ENCODE measurements around the gene SLC25A21. TPM values are rescaled to one million over a fixed set of nuclear protein-coding genes. Genes with fewer than 3 reads are reported as not detected.

Gene SLC25A21
- total and polyA plus RNA-seq, 10 of the 15 experiments (the other 5 are each of a cell fraction or from before 2014, with no cell fraction given): 0.06 to 0.72 (median 0.17) TPM; not detected in 3

- Histone ChIP-seq H4K20me1 (ENCODE audit: control insufficient read depth, insufficient read depth) (no peaks in the 10 kb centered on the region), H3K4me3 (no peak overlapping the region), H3K79me2 (ENCODE audit: control insufficient read depth, insufficient read depth, low read length) (no peaks in the 10 kb centered on the region), H3K36me3 (ENCODE audit: control insufficient read depth in 2 of 2, insufficient read depth in 2 of 2, low read length in 1 of 2) (no peaks in the 10 kb centered on the region), H3K9me3 (replicated peaks; ENCODE audit: control insufficient read depth, insufficient read depth, low read length) (no peaks in the 10 kb centered on the region), H3K27ac (ENCODE audit: control insufficient read depth, insufficient read depth) (no peak overlapping the region), H3K9ac (ENCODE audit: control insufficient read depth, insufficient read depth, low read length) (no peak overlapping the region), H3K4me1 (ENCODE audit: control insufficient read depth, insufficient read depth, low read length) (no peaks in the 10 kb centered on the region), H2AFZ (ENCODE audit: control insufficient read depth, low read depth, low read length) (no peak overlapping the region), H3K27me3 (replicated peaks in 1 of 2; ENCODE audit: control insufficient read depth in 2 of 2, insufficient read depth in 2 of 2, low read length in 1 of 2) (no peaks in the 10 kb centered on the region), H3K4me2 (ENCODE audit: control insufficient read depth, insufficient read depth) (no peak overlapping the region)
- FAIRE-seq: no peak
- TF ChIP-seq ZNF622 (IDR thresholded peaks at IDR 0.05): no peak
- no peak for TF ChIP-seq YY1 (IDR thresholded peaks at IDR 0.05; ENCODE audit: low read depth, low read length)
- no peak for TF ChIP-seq PKNOX1 (IDR thresholded peaks at IDR 0.05)
- no peak for TF ChIP-seq EED (IDR thresholded peaks at IDR 0.05; ENCODE audit: low read depth)
- no peak for TF ChIP-seq BCL11A (IDR thresholded peaks at IDR 0.05; ENCODE audit: low read depth, low read length)
- TF ChIP-seq CHD4 (IDR thresholded peaks at IDR 0.05): no peak
- TF ChIP-seq ZBTB11 (CRISPR knock-in tag; IDR thresholded peaks at IDR 0.05): no peak
- TF ChIP-seq ZZZ3 (IDR thresholded peaks at IDR 0.05; ENCODE audit: control insufficient read depth, insufficient read length, low read depth): no peak
- TF ChIP-seq SREBF2 (IDR thresholded peaks at IDR 0.05; ENCODE audit: low read length): no peak
- no peak for DNase-seq (ENCODE audit: low read depth, low spot score)
- CTCF ChIA-PET: no interaction called here
- intact Hi-C loops (cut with micrococcal nuclease; ENCODE audit: unreplicated experiment): no loop called here
- RAD21 ChIA-PET (ENCODE audit: unreplicated experiment): no interaction called here
- SMC1A ChIA-PET (ENCODE audit: uncharacterized antibody, unreplicated experiment): no interaction called here
- BruUV-seq (replicated peaks): no TSS peak
- in situ Hi-C loops (cut with MboI): no loop called here
- ATAC-seq: no peak
- POLR2A ChIA-PET: no interaction called here
Observed at GRCh38 chr14:36751106-36751505, 421.3 kb downstream of the SLC25A21 start.

Measured in GM12878 (cell line).